ENCODE results near the gene UGT8. TPM values are rescaled to one million over a fixed set of nuclear protein-coding genes. Genes with fewer than 3 reads are reported as not detected.

The UGT8 gene
- total and polyA plus RNA-seq, 11 donors: 0.03 to 0.29 (median 0.13) TPM; not detected in 7

- DNase-seq (no peak), ATAC-seq (no peak)
- intact Hi-C loops (cut with DNase I): no loop called here
- H3K36me3 ChIP-seq: no peaks in the 10 kb centered on the region
- H3K4me1 ChIP-seq: no peaks in the 10 kb centered on the region
- H3K9me3 ChIP-seq: no peaks in the 10 kb centered on the region
- TF ChIP-seq CTCF (IDR thresholded peaks at IDR 0.05) (no peak), POLR2A (IDR thresholded peaks at IDR 0.05) (no peak)
- no peak overlapping the region for H3K4me3 ChIP-seq
- H3K27me3 ChIP-seq: no peaks in the 10 kb centered on the region
- 91 to 92% (median 91%) methylated on average over 5 of the region's 5 CpGs for WGBS, 4 donors
- H3K27ac ChIP-seq: no peak overlapping the region
Measured at GRCh38 chr4:114636192-114636935, 37.8 kb downstream of the UGT8 start.

- Histone ChIP-seq H3K9me3 (no peaks in the 10 kb centered on the region), H3K27ac (no peak overlapping the region), H3K4me3 (no peak overlapping the region), H3K27me3 (no peaks in the 10 kb centered on the region), H3K4me1 (no peaks in the 10 kb centered on the region), H3K36me3 (no peaks in the 10 kb centered on the region)
- ATAC-seq (no peak), DNase-seq (no peak)
- 75 to 87% (median 85%) methylated on average over 4 of the region's 4 CpGs for WGBS, 4 donors
- TF ChIP-seq CTCF (IDR thresholded peaks at IDR 0.05) (no peak), POLR2A (IDR thresholded peaks at IDR 0.05) (no peak)
- intact Hi-C loops (cut with DNase I): no loop called here
Measured at GRCh38 chr4:114642173-114642780, 43.7 kb downstream of the UGT8 start.

- no peaks in the 10 kb centered on the region for H3K27me3 ChIP-seq
- DNase-seq: no peak
- 60 to 72% (median 68%) methylated on average over 1 of the region's 1 CpG for WGBS, 4 donors
- peaks cover 0 to 5% (median 0%) of the 10 kb centered on the region in 12 donors for H3K4me1 ChIP-seq
- no peak overlapping the region for H3K27ac ChIP-seq
- no peaks in the 10 kb centered on the region for H3K36me3 ChIP-seq
- H3K9me3 ChIP-seq: no peaks in the 10 kb centered on the region
- no peak overlapping the region for H3K4me3 ChIP-seq
- no peak for ATAC-seq
- no peak for TF ChIP-seq CTCF (IDR thresholded peaks at IDR 0.05)
- no peak for TF ChIP-seq POLR2A (IDR thresholded peaks at IDR 0.05)
- intact Hi-C loops (cut with DNase I): loop anchor here in 2 of 10 donors (10.0 kb wide), 2 partner anchors 255 to 265 kb away; no protein-coding TSS in a partner anchor
Measured at GRCh38 chr4:114649908-114650307, 51.3 kb downstream of the UGT8 start.

- Histone ChIP-seq H3K27me3 (no peaks in the 10 kb centered on the region), H3K27ac (no peak overlapping the region), H3K4me3 (no peak overlapping the region), H3K36me3 (no peaks in the 10 kb centered on the region), H3K9me3 (no peaks in the 10 kb centered on the region), H3K4me1 (peaks cover 0 to 5% (median 0%) of the 10 kb centered on the region in 12 donors)
- TF ChIP-seq CTCF (IDR thresholded peaks at IDR 0.05) (no peak), POLR2A (IDR thresholded peaks at IDR 0.05) (no peak)
- no peak for ATAC-seq
- no peak for DNase-seq
- WGBS, 4 donors: 94 to 98% (median 97%) methylated on average over 1 of the region's 1 CpG
- intact Hi-C loops (cut with DNase I): loop anchor here in 2 of 10 donors (10.0 kb wide), 2 partner anchors 259 to 269 kb away; no protein-coding TSS in a partner anchor
Measured at GRCh38 chr4:114653675-114654074, 55.1 kb downstream of the UGT8 start.

Data from heart left ventricle (tissue), 16 donors.